HG02588 (cell line): Measurements from ENCODE around the gene CCDC142.
A peak's percentile ranks its signal among the peaks of the same experiment; 100 is the strongest.

Experiments used
- ATAC-seq: cut with Tn5 transposase; IDR thresholded peaks from one replicate; pipeline ENCODE4 v1.9.1; 2021; ENCODE audit warnings: mild to moderate bottlenecking, moderate library complexity; ENCODE audit not compliant: unreplicated experiment

The CCDC142 gene, protein sequence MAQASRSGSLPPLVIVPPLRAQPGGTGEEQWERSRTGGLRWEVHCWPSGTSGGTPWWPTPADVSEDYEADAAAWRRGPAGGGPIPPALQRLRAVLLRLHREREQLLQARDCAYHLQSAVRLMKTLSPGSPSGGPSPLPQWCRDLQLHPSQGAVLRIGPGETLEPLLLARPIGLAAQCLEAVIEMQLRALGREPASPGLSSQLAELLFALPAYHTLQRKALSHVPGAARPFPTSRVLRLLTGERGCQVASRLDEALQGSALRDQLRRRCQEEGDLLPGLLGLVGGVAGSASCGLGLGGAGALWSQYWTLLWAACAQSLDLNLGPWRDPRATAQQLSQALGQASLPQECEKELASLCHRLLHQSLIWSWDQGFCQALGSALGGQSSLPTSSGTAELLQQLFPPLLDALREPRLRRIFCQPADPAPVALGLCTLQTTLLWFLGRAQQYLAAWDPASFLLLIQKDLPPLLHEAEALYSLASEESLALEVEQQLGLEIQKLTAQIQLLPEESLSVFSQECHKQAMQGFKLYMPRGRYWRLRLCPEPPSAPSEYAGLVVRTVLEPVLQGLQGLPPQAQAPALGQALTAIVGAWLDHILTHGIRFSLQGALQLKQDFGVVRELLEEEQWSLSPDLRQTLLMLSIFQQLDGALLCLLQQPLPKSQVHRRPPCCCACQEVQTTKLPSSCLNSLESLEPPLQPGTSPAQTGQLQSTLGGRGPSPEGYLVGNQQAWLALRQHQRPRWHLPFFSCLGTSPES

DNA sequence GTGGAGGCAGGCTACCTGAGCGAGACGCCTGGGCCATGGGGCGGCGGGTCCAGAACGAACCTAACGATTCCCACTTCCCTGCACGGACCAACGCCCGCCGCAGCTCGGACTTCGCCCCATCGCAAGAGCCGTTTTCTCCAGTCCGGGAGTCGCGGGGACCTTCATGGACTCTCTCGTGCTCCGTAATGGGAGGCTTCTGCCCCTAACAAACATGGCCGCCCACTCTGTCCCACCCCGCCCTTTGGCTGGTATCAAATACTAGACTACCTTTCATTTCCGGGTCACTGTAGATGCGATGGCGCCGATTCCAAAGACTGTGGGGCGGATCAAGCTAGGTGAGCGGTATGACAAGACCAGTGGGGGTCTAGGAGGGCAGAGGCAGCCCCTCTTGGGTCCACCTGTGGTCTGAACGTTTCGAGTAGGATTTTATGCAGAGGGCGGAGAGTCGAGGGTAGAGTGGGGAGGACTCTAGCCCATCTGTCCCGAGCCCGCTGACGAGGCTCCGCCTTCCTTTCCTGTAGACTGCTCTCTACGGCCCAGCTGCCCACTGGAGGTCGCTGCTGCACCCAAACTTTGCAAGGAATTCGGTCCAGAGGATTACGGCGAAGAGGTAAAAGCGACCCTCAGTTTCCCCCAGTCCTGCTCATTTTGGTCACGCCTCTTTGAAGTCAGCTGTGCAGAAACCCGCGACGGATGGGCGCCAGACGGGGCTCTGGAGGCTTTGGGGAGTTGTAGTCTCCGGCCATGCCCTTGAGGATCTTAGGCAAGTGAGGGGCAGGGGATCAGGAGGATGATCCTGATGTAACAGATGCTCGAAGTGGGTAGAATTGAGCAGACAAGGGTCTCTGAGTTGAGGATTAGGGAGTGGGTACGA is at the start of gene CCDC142, which contains the start of gene TTC31:
Gene CCDC142 (minus strand): TSS at position 198 of the 874 bp plus-strand sequence. CDS start 161 bp downstream, at position 37.
Gene TTC31 (plus strand): TSS at position 281 of the 874 bp plus-strand sequence. CDS start 15 bp downstream, at position 296.
- ATAC-seq: peak; percentile 86

DNA sequence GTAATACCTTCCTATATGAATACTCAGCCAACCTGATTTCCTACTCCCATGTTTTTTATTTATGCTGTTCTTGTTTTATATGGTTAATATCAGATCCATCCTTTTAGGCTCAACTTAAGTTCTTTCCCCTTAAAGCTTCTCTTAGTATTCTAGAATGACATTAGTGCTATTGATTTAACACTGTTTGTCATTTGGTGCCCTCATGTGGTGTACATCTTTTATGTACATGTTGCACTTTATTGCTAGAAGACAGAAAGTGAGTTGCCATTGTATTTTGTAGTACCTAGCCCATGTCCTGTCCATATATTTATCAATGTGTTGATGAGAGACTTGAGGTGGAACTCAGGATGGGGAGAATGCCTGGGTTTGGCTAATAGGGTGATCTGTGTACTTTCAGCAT is 49.4 kb upstream of the CCDC142 start:
- no peak for ATAC-seq

GRCh38 chr2:74531666-74532065 is 48.9 kb upstream of the CCDC142 start:
- no peak for ATAC-seq

DNA sequence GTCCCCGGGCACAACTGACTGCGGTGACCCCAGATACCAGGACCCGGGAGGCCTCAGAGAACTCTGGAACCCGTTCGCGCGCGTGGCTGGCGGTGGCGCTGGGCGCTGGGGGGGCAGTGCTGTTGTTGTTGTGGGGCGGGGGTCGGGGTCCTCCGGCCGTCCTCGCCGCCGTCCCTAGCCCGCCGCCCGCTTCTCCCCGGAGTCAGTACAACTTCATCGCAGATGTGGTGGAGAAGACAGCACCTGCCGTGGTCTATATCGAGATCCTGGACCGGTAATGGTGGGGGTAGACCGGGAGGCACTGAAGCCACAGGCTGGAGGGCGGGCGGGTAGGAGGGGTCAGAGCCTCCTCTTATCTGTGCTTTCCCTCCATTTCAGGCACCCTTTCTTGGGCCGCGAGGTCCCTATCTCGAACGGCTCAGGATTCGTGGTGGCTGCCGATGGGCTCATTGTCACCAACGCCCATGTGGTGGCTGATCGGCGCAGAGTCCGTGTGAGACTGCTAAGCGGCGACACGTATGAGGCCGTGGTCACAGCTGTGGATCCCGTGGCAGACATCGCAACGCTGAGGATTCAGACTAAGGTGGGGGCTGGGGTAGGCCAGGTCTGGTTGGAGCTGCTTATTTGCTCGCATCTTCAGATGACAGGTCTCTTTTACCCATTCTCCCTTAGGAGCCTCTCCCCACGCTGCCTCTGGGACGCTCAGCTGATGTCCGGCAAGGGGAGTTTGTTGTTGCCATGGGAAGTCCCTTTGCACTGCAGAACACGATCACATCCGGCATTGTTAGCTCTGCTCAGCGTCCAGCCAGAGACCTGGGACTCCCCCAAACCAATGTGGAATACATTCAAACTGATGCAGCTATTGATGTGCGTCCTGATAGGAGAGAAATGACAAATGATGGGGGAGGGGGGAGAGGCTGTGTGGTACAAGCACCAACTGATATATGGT is 47.7 kb upstream of the CCDC142 start:
- peak; percentile 27 for ATAC-seq

DNA sequence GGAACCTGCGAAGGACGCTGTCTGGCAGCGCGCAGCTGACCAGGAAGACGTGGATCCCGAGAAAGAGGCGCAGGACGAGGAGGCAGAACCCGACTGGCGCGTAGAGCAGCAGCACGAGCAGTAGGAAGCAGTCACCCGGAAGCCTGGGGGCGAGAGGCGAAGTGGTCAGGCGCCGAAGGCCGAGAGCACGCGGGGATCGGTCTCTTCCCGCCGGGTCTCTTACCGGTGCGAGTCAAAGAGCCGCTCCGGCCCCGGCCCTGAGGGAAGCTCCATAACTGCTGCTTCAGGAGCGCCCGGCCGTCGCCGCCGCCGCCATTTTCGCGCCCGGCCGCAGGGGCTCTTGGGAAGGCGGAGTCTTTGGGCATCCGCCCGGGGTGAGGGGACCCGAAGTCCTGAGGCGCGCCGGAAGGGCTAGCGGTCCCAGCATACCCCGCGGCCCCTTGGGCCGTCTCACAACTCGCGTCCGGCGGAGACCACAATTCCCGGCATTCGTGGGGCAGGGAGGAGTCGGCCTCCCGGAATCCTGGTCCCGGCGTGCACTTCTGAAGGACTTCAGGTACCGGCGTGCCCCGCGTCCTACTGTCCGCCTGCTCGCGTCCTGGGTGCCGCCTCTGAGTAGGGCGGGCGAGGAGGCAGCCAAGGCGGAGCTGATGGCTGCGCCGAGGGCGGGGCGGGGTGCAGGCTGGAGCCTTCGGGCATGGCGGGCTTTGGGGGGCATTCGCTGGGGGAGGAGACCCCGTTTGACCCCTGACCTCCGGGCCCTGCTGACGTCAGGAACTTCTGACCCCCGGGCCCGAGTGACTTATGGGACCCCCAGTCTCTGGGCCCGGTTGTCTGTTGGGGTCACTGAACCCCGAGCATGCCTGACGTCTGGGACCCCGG is 46.8 kb upstream of the CCDC142 start, which contains the start of the genes AUP1 and HTRA2:
Gene AUP1 (minus strand): TSS at position 350 of the 882 bp plus-strand sequence. CDS start 77 bp downstream, at position 273.
Gene HTRA2 (plus strand): TSS at position 577 of the 882 bp plus-strand sequence. CDS start 74 bp downstream, at position 651.
- peak; percentile 79 for ATAC-seq

DNA sequence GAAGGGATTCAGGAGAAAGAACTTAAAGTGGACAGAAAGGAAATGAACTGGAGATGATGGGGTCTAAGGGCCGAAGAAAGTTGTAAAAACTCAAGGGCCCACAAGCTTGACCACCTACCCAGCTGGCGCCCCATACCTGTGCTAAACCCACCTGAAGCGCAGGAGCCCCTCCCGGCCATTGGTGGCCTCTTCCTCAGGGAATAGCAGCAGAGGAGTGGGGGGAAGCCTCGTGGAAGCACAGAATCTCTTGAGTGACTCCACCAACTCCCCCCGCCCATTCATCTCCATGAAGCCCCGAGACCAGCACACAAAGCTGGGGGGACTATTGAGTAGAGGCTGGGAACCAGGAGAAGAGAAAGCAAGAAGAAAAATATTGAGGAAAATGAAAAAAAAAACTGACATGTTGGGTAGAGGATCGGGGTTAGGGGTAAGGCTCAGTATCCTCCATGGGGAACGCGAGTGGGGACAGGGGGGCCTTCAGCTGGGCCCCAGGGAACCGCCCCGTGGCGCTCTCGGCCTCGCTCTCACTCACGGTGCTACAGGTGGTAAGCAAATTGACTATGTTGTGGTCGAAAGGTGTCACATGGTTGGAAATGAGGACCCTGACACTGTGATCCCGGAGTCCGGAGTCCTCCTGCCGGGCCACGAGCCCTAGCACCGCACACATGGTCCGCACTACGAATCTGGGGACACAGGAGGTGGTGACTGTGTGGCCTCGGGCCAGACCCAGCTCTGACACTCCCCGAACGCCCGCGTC is 46.0 kb upstream of the CCDC142 start:
- peak; percentile 7 for ATAC-seq

- no peak for ATAC-seq
Measured at GRCh38 chr2:74527741-74528140, 44.9 kb upstream of the CCDC142 start.

DNA sequence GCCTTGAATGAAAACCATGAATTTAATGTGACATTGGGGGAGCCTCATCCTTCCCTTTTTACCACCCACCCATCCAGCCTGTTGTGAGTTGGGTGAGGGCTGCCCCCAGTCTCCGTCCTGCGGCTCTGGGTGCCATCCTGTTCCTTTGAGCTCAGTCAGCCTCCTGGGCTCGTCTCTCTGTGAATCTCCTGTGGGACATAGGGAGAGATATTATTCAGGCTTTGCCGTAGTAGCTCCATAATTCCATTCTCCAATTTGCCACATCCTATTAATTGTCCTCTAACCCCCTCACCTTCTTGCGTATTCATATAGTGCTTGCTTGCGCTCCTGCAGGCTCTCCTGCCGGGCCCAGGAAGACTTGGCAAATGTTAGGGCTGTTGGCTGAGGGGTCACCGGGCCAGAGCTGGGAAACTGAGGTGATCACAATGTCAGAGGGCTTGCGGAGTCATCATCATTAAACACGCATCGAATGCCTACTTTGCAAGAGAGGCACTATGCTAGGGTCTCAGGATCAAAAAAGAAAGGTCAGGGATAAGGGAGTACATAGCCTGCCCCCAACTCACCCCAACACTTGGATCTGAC is 43.9 kb upstream of the CCDC142 start:
- ATAC-seq: no peak

- no peak for ATAC-seq
Measured at GRCh38 chr2:74525717-74526648, 43.2 kb upstream of the CCDC142 start, which contains the start of gene DQX1. TSS of gene DQX1 (minus strand) at chr2:74526231. CDS start at chr2:74525729, 502 bp downstream.

GRCh38 chr2:74524955-74525716 is 42.3 kb upstream of the CCDC142 start:
- ATAC-seq: no peak

DNA sequence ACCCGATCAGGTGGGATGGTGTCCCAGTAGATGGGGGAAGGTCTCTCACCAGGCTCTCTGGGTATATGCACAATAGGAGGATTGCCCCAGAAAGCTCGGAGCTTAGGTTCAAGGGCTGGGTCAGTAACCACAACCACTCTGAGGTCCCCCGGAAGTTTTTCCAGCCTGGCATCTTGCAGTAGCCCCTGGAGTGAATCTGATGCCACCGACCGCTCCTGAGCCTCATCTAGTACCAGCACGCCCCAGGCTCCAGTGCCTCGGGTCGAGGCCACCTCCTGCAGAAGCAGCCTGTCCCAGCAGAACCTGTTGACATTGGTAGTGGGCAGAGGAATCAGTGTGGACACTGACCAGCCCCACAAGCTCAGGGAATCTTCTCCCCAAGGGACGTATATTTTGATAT is 41.2 kb upstream of the CCDC142 start:
- no peak for ATAC-seq

- ATAC-seq: no peak
Measured at GRCh38 chr2:74522516-74522915, 39.7 kb upstream of the CCDC142 start.

DNA sequence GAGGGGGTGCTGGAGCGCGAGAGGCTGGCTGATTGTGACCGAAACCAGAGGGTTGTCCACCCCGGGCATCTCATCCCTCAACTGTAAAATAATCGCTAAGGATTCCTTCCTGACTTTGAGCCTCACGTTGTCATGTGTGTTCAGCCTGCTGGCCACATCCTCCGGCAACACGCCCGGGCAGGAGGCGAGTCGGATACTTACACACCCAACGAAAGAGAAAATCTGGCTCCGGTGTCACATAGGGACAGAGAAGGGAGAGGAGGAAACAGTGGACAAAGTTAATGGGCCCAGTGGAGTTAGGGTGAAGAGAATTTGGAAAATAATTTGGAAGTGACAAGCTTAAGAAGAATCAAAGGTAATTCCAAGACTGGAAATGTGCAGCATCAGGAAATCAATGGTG is 33.9 kb upstream of the CCDC142 start:
- no peak for ATAC-seq

- ATAC-seq: no peak
Measured at GRCh38 chr2:74515981-74516633, 33.3 kb upstream of the CCDC142 start.
